GM23338 (cell line): Measurements from ENCODE around the gene RAD51C. TPM values are rescaled to one million over a fixed set of nuclear protein-coding genes. Genes with fewer than 3 reads are reported as not detected.

Experiments used
- ATAC-seq: fragments of 200-7000 bp; cut with Tn5 transposase; 3 replicates; pipeline ENCODE4 v1.9.1; 2020
- DNase-seq: peaks from one replicate; pipeline ENCODE4 v3.0.0-alpha.2; 2015; ENCODE audit warnings: low spot score
- H2AFZ ChIP-seq: fragments of 200-600 bp; sonication (generic); 2 replicates; pipeline ENCODE4 v1.8.0; 2016; ENCODE audit warnings: antibody characterized with exemption, mild to moderate bottlenecking, moderate library complexity
- H3F3A ChIP-seq: fragments of 200-600 bp; sonication (generic); replicated peaks from 2 replicates; pipeline ENCODE4 v1.8.0; 2017; ENCODE audit warnings: antibody characterized with exemption, mixed run types, low read depth
- H3K27ac ChIP-seq: fragments of 200-600 bp; sonication (generic); 2 replicates; pipeline ENCODE4 v1.6.1; 2016; ENCODE audit warnings: low read depth
- H3K27me3 ChIP-seq: fragments of 200-600 bp; sonication (generic); 2 replicates; pipeline ENCODE4 v1.8.0; 2016; ENCODE audit warnings: mild to moderate bottlenecking, mixed run types, moderate library complexity; ENCODE audit not compliant: insufficient read depth
- H3K36me3 ChIP-seq: fragments of 200-600 bp; sonication (generic); 2 replicates; pipeline ENCODE4 v1.8.0; 2016; ENCODE audit warnings: mild to moderate bottlenecking; ENCODE audit not compliant: insufficient read depth
- H3K4me1 ChIP-seq: fragments of 200-600 bp; sonication (generic); 2 replicates; pipeline ENCODE4 v1.8.0; 2016; ENCODE audit warnings: mild to moderate bottlenecking, moderate library complexity; ENCODE audit not compliant: insufficient read depth
- H3K4me2 ChIP-seq: fragments of 200-600 bp; sonication (generic); 2 replicates; pipeline ENCODE4 v1.7.1; 2017; ENCODE audit warnings: mixed run types
- H3K4me3 ChIP-seq: fragments of 200-600 bp; sonication (generic); 2 replicates; pipeline ENCODE4 v1.6.1; 2016; ENCODE audit warnings: mixed run types
- H3K79me2 ChIP-seq: fragments of 200-600 bp; sonication (generic); replicated peaks from 2 replicates; pipeline ENCODE4 v1.8.0; 2017; ENCODE audit warnings: mild to moderate bottlenecking; ENCODE audit not compliant: insufficient read depth
- H3K9me2 ChIP-seq: fragments of 200-600 bp; sonication (generic); 2 replicates; pipeline ENCODE4 v1.8.0; 2017; ENCODE audit not compliant: insufficient read depth
- H4K20me1 ChIP-seq: fragments of 200-600 bp; sonication (generic); replicated peaks from 2 replicates; pipeline ENCODE4 v1.8.0; 2017; ENCODE audit warnings: mild to moderate bottlenecking; ENCODE audit not compliant: insufficient read depth
- H3K27ac Mint-ChIP-seq: 2 replicates; pipeline ENCODE4 v1.8.0; 2020; ENCODE audit warnings: inconsistent platforms, mild to moderate bottlenecking, moderate library complexity, mixed read lengths
- H3K27me3 Mint-ChIP-seq: 3 replicates; pipeline ENCODE4 v1.8.0; 2022; ENCODE audit warnings: low read depth, mild to moderate bottlenecking, moderate library complexity, mixed read lengths, inconsistent platforms; ENCODE audit not compliant: insufficient read depth, poor library complexity
- H3K36me3 Mint-ChIP-seq: 3 replicates; pipeline ENCODE4 v1.8.0; 2021; ENCODE audit warnings: low read depth, mild to moderate bottlenecking, inconsistent platforms, moderate library complexity, mixed read lengths
- H3K4me1 Mint-ChIP-seq: 3 replicates; pipeline ENCODE4 v1.8.0; 2020; ENCODE audit warnings: mild to moderate bottlenecking, inconsistent platforms, mixed read lengths
- H3K4me3 Mint-ChIP-seq: 3 replicates; pipeline ENCODE4 v1.8.0; 2021; ENCODE audit warnings: moderate library complexity, mild to moderate bottlenecking, inconsistent platforms, mixed read lengths
- H3K9me3 Mint-ChIP-seq: 3 replicates; pipeline ENCODE4 v1.8.0; 2020; ENCODE audit warnings: moderate library complexity, mild to moderate bottlenecking, inconsistent platforms, mixed read lengths
- CREB1 ChIP-seq: fragments of 250-450 bp; sonication (Bioruptor Pico); IDR thresholded peaks from 2 replicates; pipeline ENCODE4 v1.5.0; 2020; ENCODE audit warnings: low read depth, mild to moderate bottlenecking, moderate library complexity
- CTCF ChIP-seq, 2 experiments: fragments of 200-600 bp in 1 of 2; sonication (generic) in 1 of 2; conservative IDR thresholded peaks; 2 replicates each; pipeline versions ENCODE4 v1.5.1 to v1.6.1; 2016 to 2017; ENCODE audit warnings: antibody characterized with exemption in 2 of 2, low read depth in 2 of 2, mild to moderate bottlenecking in 2 of 2, moderate library complexity in 1 of 2
- ETS1 ChIP-seq: IDR thresholded peaks from 2 replicates; pipeline ENCODE4 v1.6.1; 2016; ENCODE audit warnings: antibody characterized with exemption
- EZH2 ChIP-seq: fragments of 200-600 bp; sonication (generic); IDR thresholded peaks from one replicate; pipeline ENCODE4 v1.8.0; 2017; ENCODE audit warnings: antibody characterized with exemption, mild to moderate bottlenecking, low read depth; ENCODE audit not compliant: unreplicated experiment
- EZH2phosphoT487 ChIP-seq: fragments of 200-600 bp; sonication (generic); IDR thresholded peaks from one replicate; pipeline ENCODE4 v1.8.1; 2018; ENCODE audit warnings: antibody characterized with exemption; ENCODE audit not compliant: unreplicated experiment
- JUNB ChIP-seq: IDR thresholded peaks from one replicate; pipeline ENCODE4 v1.6.1; 2016; ENCODE audit warnings: antibody characterized with exemption; ENCODE audit not compliant: unreplicated experiment
- NANOG ChIP-seq: IDR thresholded peaks from 2 replicates; pipeline ENCODE4 v1.6.1; 2016; ENCODE audit warnings: antibody characterized with exemption, borderline replicate concordance
- POLR2AphosphoS5 ChIP-seq: IDR thresholded peaks from 2 replicates; pipeline ENCODE4 v1.6.1; 2016; ENCODE audit warnings: antibody characterized with exemption, low read depth
- STAT1 ChIP-seq: IDR thresholded peaks from one replicate; pipeline ENCODE4 v1.6.1; 2016; ENCODE audit warnings: antibody characterized with exemption; ENCODE audit not compliant: unreplicated experiment
- ZNF114 ChIP-seq: fragments of 250-450 bp; sonication (Bioruptor Pico); IDR thresholded peaks from 2 replicates; pipeline ENCODE4 v1.5.0; 2020; ENCODE audit warnings: mild to moderate bottlenecking, moderate library complexity
- ZNF331 ChIP-seq: fragments of 250-450 bp; sonication (Bioruptor Pico); IDR thresholded peaks from 2 replicates; pipeline ENCODE4 v1.5.0; 2020; ENCODE audit warnings: low read depth, mild to moderate bottlenecking, moderate library complexity
- polyA plus RNA-seq: library from polyadenylated mRNA; unstranded; fragments of >200 nt; fragmentation: Nextera tagmentation; extraction: Ambion mirVana; gene quantifications from 2 replicates; pipeline ENCODE4 v1.2.1, GENCODE V29; 2016
- total RNA-seq: library from RNA; depleted of rRNA; stranded (reverse); fragments of >200 nt; shearing (Covaris generic); gene quantifications from 2 replicates; pipeline ENCODE4 v1.2.3, GENCODE V29; 2014
- TF ChIP-seq, protein P1 (sequence below): IDR thresholded peaks from one replicate; pipeline ENCODE4 v1.6.1; 2018; ENCODE audit warnings: antibody characterized with exemption; ENCODE audit not compliant: unreplicated experiment

The RAD51C gene
- total and polyA plus RNA-seq, 2 experiments from 2014 or later: 9.3 to 33.6 TPM

- Histone ChIP-seq H3K27ac (0 out of 2 replicates have a peak overlapping the region, but pooled peaks have one; percentile 11), H3K4me1 (no peaks in the 10 kb centered on the region), H2AFZ (peak overlapping the region; percentile 25; the same call in 1 of the 2 replicates), H3K9me2 (no peaks in the 10 kb centered on the region), H3K36me3 (no peaks in the 10 kb centered on the region), H3K4me3 (no peak overlapping the region), H3F3A (no peaks in the 10 kb centered on the region), H3K27me3 (no peaks in the 10 kb centered on the region), H3K79me2 (no peaks in the 10 kb centered on the region), H4K20me1 (no peaks in the 10 kb centered on the region), H3K4me2 (no peak overlapping the region)
- TF ChIP-seq CTCF (conservative IDR thresholded peaks at IDR 0.05; ENCODE audit: low read depth in 2 of 2) (no peak), ZNF114 (no peak), POLR2AphosphoS5 (no peak), ZNF331 (CRISPR knock-in tag) (no peak)
- no peak overlapping the region for H3K4me3 Mint-ChIP-seq
- ATAC-seq: no peak
- no peaks in the 10 kb centered on the region for H3K9me3 Mint-ChIP-seq
- H3K27ac Mint-ChIP-seq: peak overlapping the region; percentile 99
- H3K27me3 Mint-ChIP-seq: no peaks in the 10 kb centered on the region
- no peak for DNase-seq
- H3K4me1 Mint-ChIP-seq: peaks cover 4% of the 10 kb centered on the region; the same call in 1 of the 3 replicates
- no peaks in the 10 kb centered on the region for H3K36me3 Mint-ChIP-seq
Observed at GRCh38 chr17:58680038-58680369, 12.4 kb upstream of the RAD51C start.

DNA sequence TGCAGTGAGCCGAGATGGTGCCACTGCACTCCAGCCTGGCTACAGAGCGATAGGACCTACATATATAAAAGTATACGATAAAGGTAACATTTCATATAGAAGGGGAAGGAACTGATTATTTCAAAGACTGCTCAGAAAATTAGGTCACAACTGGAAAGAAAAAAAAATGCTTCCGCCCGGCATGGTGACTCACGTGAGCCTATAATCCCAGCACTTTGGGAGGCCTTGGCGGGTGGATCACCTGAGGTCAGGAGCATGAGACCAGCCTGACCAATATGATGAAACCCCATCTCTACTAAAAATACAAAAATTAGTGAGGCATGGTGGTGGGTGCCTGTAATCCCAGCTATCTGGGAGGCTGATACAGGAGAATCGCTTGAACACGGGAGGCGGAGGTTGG is 8.4 kb upstream of the RAD51C start:
- no peak overlapping the region for H3K27ac Mint-ChIP-seq
- Histone ChIP-seq H3F3A (no peaks in the 10 kb centered on the region), H3K27me3 (no peaks in the 10 kb centered on the region), H3K9me2 (no peaks in the 10 kb centered on the region), H3K4me3 (no peak overlapping the region), H3K36me3 (no peaks in the 10 kb centered on the region), H3K79me2 (no peaks in the 10 kb centered on the region), H4K20me1 (no peaks in the 10 kb centered on the region), H3K4me2 (no peak overlapping the region), H3K27ac (no peak overlapping the region), H3K4me1 (no peaks in the 10 kb centered on the region), H2AFZ (no peak overlapping the region)
- no peaks in the 10 kb centered on the region for H3K36me3 Mint-ChIP-seq
- DNase-seq (no peak), ATAC-seq (no peak)
- H3K9me3 Mint-ChIP-seq: no peaks in the 10 kb centered on the region
- H3K4me3 Mint-ChIP-seq: no peak overlapping the region
- H3K27me3 Mint-ChIP-seq: no peaks in the 10 kb centered on the region
- peaks cover 3% of the 10 kb centered on the region; the same call in 1 of the 3 replicates for H3K4me1 Mint-ChIP-seq
- no peak for TF ChIP-seq ZNF331 (CRISPR knock-in tag)
- TF ChIP-seq ETS1: no peak
- no peak for TF ChIP-seq NANOG
- TF ChIP-seq, protein P1, sequence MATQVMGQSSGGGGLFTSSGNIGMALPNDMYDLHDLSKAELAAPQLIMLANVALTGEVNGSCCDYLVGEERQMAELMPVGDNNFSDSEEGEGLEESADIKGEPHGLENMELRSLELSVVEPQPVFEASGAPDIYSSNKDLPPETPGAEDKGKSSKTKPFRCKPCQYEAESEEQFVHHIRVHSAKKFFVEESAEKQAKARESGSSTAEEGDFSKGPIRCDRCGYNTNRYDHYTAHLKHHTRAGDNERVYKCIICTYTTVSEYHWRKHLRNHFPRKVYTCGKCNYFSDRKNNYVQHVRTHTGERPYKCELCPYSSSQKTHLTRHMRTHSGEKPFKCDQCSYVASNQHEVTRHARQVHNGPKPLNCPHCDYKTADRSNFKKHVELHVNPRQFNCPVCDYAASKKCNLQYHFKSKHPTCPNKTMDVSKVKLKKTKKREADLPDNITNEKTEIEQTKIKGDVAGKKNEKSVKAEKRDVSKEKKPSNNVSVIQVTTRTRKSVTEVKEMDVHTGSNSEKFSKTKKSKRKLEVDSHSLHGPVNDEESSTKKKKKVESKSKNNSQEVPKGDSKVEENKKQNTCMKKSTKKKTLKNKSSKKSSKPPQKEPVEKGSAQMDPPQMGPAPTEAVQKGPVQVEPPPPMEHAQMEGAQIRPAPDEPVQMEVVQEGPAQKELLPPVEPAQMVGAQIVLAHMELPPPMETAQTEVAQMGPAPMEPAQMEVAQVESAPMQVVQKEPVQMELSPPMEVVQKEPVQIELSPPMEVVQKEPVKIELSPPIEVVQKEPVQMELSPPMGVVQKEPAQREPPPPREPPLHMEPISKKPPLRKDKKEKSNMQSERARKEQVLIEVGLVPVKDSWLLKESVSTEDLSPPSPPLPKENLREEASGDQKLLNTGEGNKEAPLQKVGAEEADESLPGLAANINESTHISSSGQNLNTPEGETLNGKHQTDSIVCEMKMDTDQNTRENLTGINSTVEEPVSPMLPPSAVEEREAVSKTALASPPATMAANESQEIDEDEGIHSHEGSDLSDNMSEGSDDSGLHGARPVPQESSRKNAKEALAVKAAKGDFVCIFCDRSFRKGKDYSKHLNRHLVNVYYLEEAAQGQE: no peak
- no peak for TF ChIP-seq JUNB
- no peak for TF ChIP-seq CREB1 (CRISPR knock-in tag)
- TF ChIP-seq ZNF114: no peak
- TF ChIP-seq STAT1: no peak
- no peak for TF ChIP-seq POLR2AphosphoS5
- TF ChIP-seq EZH2phosphoT487: no peak
- TF ChIP-seq CTCF (conservative IDR thresholded peaks at IDR 0.05; ENCODE audit: low read depth in 2 of 2): no peak
- no peak for TF ChIP-seq EZH2
